Hepatocyte (in vitro differentiated cells): ENCODE data around the gene VIPR2. TPM values are rescaled to one million over a fixed set of nuclear protein-coding genes. Genes with fewer than 3 reads are reported as not detected.

Experiments
- DNase-seq: peaks from one replicate; pipeline ENCODE4 v3.0.0-alpha.2; 2016; ENCODE audit warnings: low spot score
- H2AFZ ChIP-seq: fragments of 200-600 bp; sonication (generic); 2 replicates; pipeline ENCODE4 v1.6.0; 2016; ENCODE audit warnings: antibody characterized with exemption, mild to moderate bottlenecking
- H3K27ac ChIP-seq: fragments of 200-600 bp; sonication (generic); 2 replicates; pipeline ENCODE4 v1.5.1; 2016; ENCODE audit warnings: mild to moderate bottlenecking
- H3K27me3 ChIP-seq: fragments of 200-600 bp; sonication (generic); 2 replicates; pipeline ENCODE4 v1.6.1; 2016
- H3K36me3 ChIP-seq: fragments of 200-600 bp; sonication (generic); replicated peaks from 2 replicates; pipeline ENCODE4 v1.5.1; 2016; ENCODE audit warnings: low read depth; ENCODE audit not compliant: insufficient read depth
- H3K4me1 ChIP-seq: fragments of 200-600 bp; sonication (generic); 2 replicates; pipeline ENCODE4 v1.5.1; 2016; ENCODE audit warnings: mild to moderate bottlenecking, moderate library complexity; ENCODE audit not compliant: insufficient read depth
- H3K4me2 ChIP-seq: fragments of 200-600 bp; sonication (generic); 2 replicates; pipeline ENCODE4 v1.6.0; 2016
- H3K4me3 ChIP-seq: fragments of 200-600 bp; sonication (generic); 2 replicates; pipeline ENCODE4 v1.5.1; 2016; ENCODE audit warnings: mild to moderate bottlenecking
- H3K79me2 ChIP-seq: fragments of 200-600 bp; sonication (generic); 2 replicates; pipeline ENCODE4 v1.6.0; 2017; ENCODE audit warnings: mild to moderate bottlenecking
- H3K9me2 ChIP-seq: fragments of 200-600 bp; sonication (generic); replicated peaks from 2 replicates; pipeline ENCODE4 v1.6.0; 2017; ENCODE audit warnings: mild to moderate bottlenecking; ENCODE audit not compliant: insufficient read depth
- H3K9me3 ChIP-seq: fragments of 200-600 bp; sonication (generic); 2 replicates; pipeline ENCODE4 v1.5.1; 2016; ENCODE audit warnings: low read depth, mild to moderate bottlenecking
- H4K20me1 ChIP-seq: fragments of 200-600 bp; sonication (generic); 2 replicates; pipeline ENCODE4 v1.6.0; 2016; ENCODE audit warnings: mild to moderate bottlenecking; ENCODE audit not compliant: insufficient read depth, poor library complexity, severe bottlenecking
- EZH2 ChIP-seq: fragments of 200-600 bp; sonication (generic); IDR thresholded peaks from 2 replicates; pipeline ENCODE4 v1.6.1; 2016; ENCODE audit warnings: antibody characterized with exemption, mild to moderate bottlenecking, borderline replicate concordance
- EZH2phosphoT487 ChIP-seq: fragments of 200-600 bp; sonication (generic); IDR thresholded peaks from one replicate; pipeline ENCODE4 v1.6.1; 2018; ENCODE audit warnings: antibody characterized with exemption, mild to moderate bottlenecking, low read depth, moderate library complexity; ENCODE audit not compliant: unreplicated experiment, severe bottlenecking
- WGBS: methylation state at CpG from one replicate; pipeline ENCODE4 v1.1.6; 2016; ENCODE audit warnings: low lambda C conversion rate; ENCODE audit errors: missing lambda C conversion rate; 5-methylcytosine and 5-hydroxymethylcytosine counted together
- polyA plus RNA-seq: library from polyadenylated mRNA; unstranded; fragments of >200 nt; fragmentation: Nextera tagmentation; extraction: Ambion mirVana; gene quantifications from 2 replicates; pipeline ENCODE4 v1.2.1, GENCODE V29; 2016
- total RNA-seq: library from RNA; depleted of rRNA; stranded (reverse); fragments of >200 nt; gene quantifications from 2 replicates; pipeline ENCODE4 v1.2.3, GENCODE V29; 2014
- TF ChIP-seq, protein P1 (sequence below): fragments of 200-600 bp; sonication (generic); IDR thresholded peaks from 2 replicates; pipeline ENCODE4 v1.5.1; 2016; ENCODE audit warnings: antibody characterized with exemption, mild to moderate bottlenecking; ENCODE audit not compliant: poor library complexity

Gene VIPR2
- total and polyA plus RNA-seq, 2 experiments from 2014 or later = 2.7 to 3.4 TPM

DNA sequence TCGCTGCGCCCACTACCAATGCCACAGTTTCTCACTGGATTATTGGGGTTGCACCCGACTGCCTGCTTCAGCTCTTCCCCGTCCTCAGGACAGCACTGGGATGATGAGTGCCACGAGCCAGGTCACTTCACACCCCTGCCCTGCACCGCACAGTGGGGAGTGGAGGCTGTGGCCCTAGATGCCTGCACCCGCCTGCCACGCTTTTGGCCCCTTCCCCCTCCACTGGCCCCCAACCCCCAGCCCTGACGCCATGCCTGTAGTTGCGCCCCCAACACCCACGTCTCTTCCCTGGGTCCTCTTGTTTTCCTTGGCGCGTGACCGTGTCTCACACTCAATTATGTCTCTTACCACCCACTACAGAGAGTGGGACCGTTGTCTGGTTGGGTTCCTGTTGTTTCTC is 134.3 kb downstream of the VIPR2 start:
- H4K20me1 ChIP-seq = no peaks in the 10 kb centered on the region
- TF ChIP-seq EZH2phosphoT487 = no peak
- TF ChIP-seq EZH2 = no peak
- TF ChIP-seq, protein P1, sequence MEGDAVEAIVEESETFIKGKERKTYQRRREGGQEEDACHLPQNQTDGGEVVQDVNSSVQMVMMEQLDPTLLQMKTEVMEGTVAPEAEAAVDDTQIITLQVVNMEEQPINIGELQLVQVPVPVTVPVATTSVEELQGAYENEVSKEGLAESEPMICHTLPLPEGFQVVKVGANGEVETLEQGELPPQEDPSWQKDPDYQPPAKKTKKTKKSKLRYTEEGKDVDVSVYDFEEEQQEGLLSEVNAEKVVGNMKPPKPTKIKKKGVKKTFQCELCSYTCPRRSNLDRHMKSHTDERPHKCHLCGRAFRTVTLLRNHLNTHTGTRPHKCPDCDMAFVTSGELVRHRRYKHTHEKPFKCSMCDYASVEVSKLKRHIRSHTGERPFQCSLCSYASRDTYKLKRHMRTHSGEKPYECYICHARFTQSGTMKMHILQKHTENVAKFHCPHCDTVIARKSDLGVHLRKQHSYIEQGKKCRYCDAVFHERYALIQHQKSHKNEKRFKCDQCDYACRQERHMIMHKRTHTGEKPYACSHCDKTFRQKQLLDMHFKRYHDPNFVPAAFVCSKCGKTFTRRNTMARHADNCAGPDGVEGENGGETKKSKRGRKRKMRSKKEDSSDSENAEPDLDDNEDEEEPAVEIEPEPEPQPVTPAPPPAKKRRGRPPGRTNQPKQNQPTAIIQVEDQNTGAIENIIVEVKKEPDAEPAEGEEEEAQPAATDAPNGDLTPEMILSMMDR = no peak
- 92% methylated on average over 13 of the region's 15 CpGs for WGBS

GRCh38 chr7:159009951-159010350 is 134.7 kb downstream of the VIPR2 start:
- Histone ChIP-seq H3K27ac (no peak overlapping the region), H3K4me2 (no peak overlapping the region), H3K36me3 (no peaks in the 10 kb centered on the region), H3K79me2 (no peaks in the 10 kb centered on the region), H3K9me3 (no peaks in the 10 kb centered on the region), H3K27me3 (no peaks in the 10 kb centered on the region), H3K4me1 (peaks cover 25% of the 10 kb centered on the region), H3K9me2 (no peaks in the 10 kb centered on the region), H4K20me1 (no peaks in the 10 kb centered on the region), H2AFZ (no peak overlapping the region), H3K4me3 (no peak overlapping the region)
- TF ChIP-seq EZH2 (no peak), EZH2phosphoT487 (no peak)
- TF ChIP-seq, protein P1 = no peak
- no peak for DNase-seq
- WGBS = 95% methylated on average over 17 of the region's 17 CpGs

More for the DNA sequence above, 134.3 kb downstream of the VIPR2 start:
- Histone ChIP-seq H3K27ac (no peak overlapping the region), H3K9me2 (no peaks in the 10 kb centered on the region), H3K36me3 (no peaks in the 10 kb centered on the region), H3K4me3 (no peak overlapping the region), H2AFZ (no peak overlapping the region), H3K4me2 (no peak overlapping the region), H3K79me2 (no peaks in the 10 kb centered on the region), H3K27me3 (no peaks in the 10 kb centered on the region), H3K4me1 (peaks cover 30% of the 10 kb centered on the region), H3K9me3 (no peaks in the 10 kb centered on the region)
- DNase-seq = no peak

GRCh38 chr7:159008417-159008816 is 136.2 kb downstream of the VIPR2 start:
- Histone ChIP-seq H3K4me2 (no peak overlapping the region), H3K36me3 (no peaks in the 10 kb centered on the region), H3K79me2 (no peaks in the 10 kb centered on the region), H3K9me2 (no peaks in the 10 kb centered on the region), H3K4me1 (peaks cover 22% of the 10 kb centered on the region), H3K4me3 (no peak overlapping the region), H3K27ac (no peak overlapping the region), H2AFZ (no peak overlapping the region), H3K9me3 (no peaks in the 10 kb centered on the region), H4K20me1 (no peaks in the 10 kb centered on the region), H3K27me3 (no peaks in the 10 kb centered on the region)
- DNase-seq = no peak
- 97% methylated on average over 9 of the region's 9 CpGs for WGBS
- TF ChIP-seq EZH2 = no peak
- no peak for TF ChIP-seq EZH2phosphoT487
- TF ChIP-seq, protein P1 = no peak

GRCh38 chr7:159007996-159008389 is 136.7 kb downstream of the VIPR2 start:
- no peak for DNase-seq
- no peak overlapping the region for H2AFZ ChIP-seq
- H3K36me3 ChIP-seq = no peaks in the 10 kb centered on the region
- TF ChIP-seq EZH2phosphoT487 = no peak
- TF ChIP-seq, protein P1 = no peak
- no peak for TF ChIP-seq EZH2
- no peaks in the 10 kb centered on the region for H3K9me2 ChIP-seq
- H3K4me1 ChIP-seq = peaks cover 18% of the 10 kb centered on the region
- 86% methylated on average over 5 of the region's 5 CpGs for WGBS
- H3K9me3 ChIP-seq = no peaks in the 10 kb centered on the region
- H3K27me3 ChIP-seq = no peaks in the 10 kb centered on the region
- H3K4me2 ChIP-seq = no peak overlapping the region
- no peak overlapping the region for H3K27ac ChIP-seq
- H3K4me3 ChIP-seq = no peak overlapping the region
- no peaks in the 10 kb centered on the region for H4K20me1 ChIP-seq
- H3K79me2 ChIP-seq = no peaks in the 10 kb centered on the region
